DMS153 (cell line): ENCODE measurements around the gene ZNF333.
A peak's percentile ranks its signal among the peaks of the same experiment; 100 is the strongest.

Experiments
- DNase-seq: peaks from one replicate; lab custom pipeline; 2025; lab: John Stamatoyannopoulos, UW

The ZNF333 gene

GRCh38 chr19:14689598-14690503, at the start of gene ZNF333:
ZNF333 (plus strand) TSS chr19:14690048; CDS start chr19:14693492, 3,444 bp downstream.
- DNase-seq, result peak; percentile 79

GRCh38 chr19:14648506-14648905, 41.3 kb upstream of the ZNF333 start:
- no peak for DNase-seq

GRCh38 chr19:14649020-14649419, 40.8 kb upstream of the ZNF333 start:
- no peak for DNase-seq

GRCh38 chr19:14650161-14650560, 39.7 kb upstream of the ZNF333 start:
- no peak for DNase-seq

DNA sequence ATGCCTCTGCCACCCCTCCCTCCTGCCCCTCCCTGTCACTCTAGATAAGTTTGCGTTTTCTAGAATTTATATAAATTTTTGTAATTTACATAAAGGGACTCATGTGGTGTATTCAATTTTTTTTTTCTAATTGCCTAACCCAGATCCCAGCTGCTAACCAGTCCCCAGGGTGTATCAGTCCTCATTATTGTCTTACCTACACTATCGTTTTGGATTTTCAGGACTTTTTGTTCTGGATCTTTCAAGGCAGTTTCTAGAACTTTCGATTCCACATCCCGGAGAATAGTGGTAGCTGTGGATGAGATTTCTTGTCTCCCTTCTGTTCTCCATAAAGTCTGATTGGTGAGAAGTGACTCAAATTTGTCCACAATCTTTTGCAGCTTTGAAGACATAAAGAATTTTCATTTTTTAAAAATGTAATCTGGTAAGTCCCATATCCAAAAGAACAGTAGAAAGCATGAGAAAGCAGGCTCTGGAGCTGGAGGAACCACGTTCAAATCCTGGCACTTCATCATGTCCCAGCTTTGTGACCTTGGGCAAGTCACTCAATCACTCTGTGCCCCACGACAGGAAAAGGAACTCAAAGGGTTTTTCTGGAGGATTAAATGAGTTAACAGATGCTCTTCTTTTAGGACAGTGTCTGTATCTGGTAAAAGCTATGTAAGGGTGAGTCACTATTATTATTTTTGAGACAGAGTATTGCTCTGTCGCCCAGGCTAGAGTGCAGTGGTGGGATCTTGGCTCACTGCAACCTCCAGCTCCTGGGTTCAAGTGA, 34.9 kb upstream of the ZNF333 start:
- DNase-seq, result no peak

GRCh38 chr19:14655726-14656125, 34.1 kb upstream of the ZNF333 start:
- DNase-seq, result no peak

- no peak for DNase-seq
Observed at GRCh38 chr19:14659874-14660489, 29.9 kb upstream of the ZNF333 start.

- no peak for DNase-seq
Observed at GRCh38 chr19:14661372-14661924, 28.4 kb upstream of the ZNF333 start.

GRCh38 chr19:14669940-14670339, 19.9 kb upstream of the ZNF333 start:
- DNase-seq, result no peak

- DNase-seq, result no peak
Observed at GRCh38 chr19:14670408-14670807, 19.4 kb upstream of the ZNF333 start.

- no peak for DNase-seq
Observed at GRCh38 chr19:14672188-14672872, 17.5 kb upstream of the ZNF333 start.

GRCh38 chr19:14673088-14673487, 16.8 kb upstream of the ZNF333 start:
- DNase-seq, result no peak

- DNase-seq, result no peak
Observed at GRCh38 chr19:14674764-14675163, 15.1 kb upstream of the ZNF333 start, which contains the start of gene ADGRE3. ADGRE3 (minus strand) TSS chr19:14674844; CDS start chr19:14674770, 74 bp downstream.

DNA sequence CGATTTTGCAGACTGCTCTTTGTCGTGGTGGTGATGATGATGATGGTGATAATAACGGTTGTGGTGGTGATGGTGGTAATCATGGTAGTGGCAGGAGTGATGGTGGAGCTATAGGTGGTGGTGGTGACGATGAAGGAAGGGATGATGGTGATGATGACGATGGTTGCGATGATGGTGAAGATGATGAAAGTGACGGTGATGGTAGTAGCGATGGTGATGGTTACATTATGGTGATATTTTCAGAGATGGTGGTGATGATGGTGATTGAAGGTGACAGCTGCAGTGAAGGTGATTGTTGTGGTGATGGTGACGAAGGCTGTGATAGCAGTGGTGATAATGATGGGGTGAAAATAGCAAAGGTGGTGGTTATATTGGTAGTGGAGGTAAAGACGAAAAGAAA, 13.1 kb upstream of the ZNF333 start:
- DNase-seq, result no peak

DNA sequence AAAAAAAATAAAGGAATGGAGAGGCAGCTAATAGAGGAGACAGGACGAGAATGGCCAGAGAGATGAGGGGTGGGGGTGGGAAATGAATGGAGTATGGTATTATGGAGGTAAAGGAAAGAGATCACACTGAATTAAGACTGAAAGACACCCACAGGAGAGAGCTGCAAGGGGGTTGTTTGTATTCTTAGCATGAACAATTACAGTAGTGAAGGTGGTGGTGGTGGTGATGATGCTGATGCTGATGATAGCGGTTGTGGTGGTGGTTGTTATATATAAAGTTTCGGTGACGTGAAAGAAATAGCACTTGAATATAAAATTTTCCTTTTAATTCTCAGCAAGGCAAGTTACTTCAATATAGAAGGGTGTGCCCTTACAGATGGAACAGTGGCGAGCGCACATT, 12.4 kb upstream of the ZNF333 start:
- no peak for DNase-seq

GRCh38 chr19:14678199-14678598, 11.6 kb upstream of the ZNF333 start:
- no peak for DNase-seq

DNA sequence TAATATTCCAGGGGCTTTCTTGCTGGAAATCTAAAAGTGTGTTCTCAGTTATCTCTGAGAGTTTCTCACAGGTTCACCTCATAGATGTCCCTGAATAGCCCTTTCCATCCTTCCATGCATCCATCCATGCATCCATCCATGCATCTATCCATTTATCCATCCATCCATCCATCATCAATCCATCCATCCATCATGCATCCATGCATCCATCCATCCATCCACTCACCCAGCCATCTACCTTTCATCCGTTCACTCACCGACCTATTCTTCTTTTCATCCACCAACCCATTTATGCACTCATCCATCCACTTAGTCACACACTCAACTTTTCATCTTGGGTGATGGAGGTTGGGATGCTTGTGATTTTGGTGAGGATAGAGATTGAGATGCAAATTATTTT, 7.8 kb upstream of the ZNF333 start:
- DNase-seq, result no peak

DNA sequence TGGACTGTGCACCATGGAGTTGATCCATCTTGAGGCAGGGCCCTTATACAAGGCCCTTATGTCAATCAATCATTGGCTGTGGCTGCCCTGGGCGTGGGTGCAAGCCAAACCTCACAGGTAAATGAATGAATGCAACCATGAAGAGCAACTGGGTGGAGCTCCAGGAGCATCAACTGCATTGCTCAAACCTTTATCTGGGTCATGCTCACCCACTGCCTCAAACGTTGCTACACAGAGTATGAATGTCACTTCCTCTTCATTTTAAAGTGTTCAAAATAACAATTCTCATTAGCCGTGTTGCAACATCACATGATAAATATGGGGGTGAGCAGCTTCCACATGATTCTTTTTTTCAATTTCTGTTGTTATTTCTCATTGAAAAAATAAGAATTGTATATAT, 6.4 kb upstream of the ZNF333 start:
- DNase-seq, result no peak

DNA sequence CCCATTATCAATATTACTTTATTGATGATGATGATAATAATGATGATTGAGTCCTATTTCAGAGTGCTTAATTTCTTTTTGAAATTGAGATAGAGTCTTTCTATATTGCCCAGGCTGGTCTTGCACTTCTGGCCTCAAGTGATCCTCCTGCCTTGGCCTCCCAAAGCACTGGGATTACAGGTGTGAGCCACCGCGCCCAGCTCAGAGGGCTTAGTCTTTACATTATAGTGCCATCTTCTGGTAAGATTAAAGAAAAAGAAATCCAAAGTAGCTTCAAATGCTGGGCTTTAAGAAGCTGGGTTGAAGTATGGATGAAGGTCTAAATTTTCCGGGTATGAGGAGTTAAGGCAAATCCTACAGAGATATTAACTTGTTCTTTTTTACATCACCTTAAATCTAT, 3.4 kb upstream of the ZNF333 start:
- no peak for DNase-seq

DNA sequence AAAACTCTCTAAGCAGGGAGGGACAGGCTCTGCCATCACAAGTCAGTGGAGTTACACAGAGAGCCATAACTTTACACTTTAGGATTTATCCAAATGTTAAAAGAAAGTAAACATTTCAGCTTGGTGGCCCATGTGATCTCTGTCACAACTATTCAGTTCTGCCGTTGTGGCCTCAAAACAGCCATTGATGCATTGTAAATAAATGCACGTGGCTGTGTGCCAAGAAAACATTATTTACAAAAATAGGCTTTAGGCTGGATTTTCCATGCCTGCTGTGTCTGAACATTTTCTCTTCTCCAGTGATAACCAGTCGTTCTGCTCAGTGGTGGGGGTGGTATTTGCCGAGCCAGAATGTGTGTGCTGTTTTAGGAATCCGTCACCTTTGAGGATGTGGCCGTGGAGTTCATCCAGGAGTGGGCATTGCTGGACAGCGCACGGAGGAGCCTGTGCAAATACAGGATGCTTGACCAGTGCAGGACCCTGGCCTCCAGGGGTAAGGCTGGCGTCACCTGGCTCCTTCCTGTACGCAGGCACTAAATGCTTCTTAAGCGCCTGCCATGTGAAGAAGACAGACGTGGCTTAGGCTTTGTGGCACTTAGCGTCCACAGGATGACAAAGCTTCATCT, 4.9 kb downstream of the ZNF333 start:
- no peak for DNase-seq

- no peak for DNase-seq
Observed at GRCh38 chr19:14695471-14695870, 5.6 kb downstream of the ZNF333 start.
